ENCODE results near the gene PERCC1.
"Not testable (repeated sequence)": the region's sequence is repeated elsewhere in the genome, so short reads cannot be mapped to it uniquely, and the experiment has no call there.

- not testable (repeated sequence) for TF ChIP-seq CTCF, POLR2AphosphoS5, POLR2A (IDR thresholded peaks at IDR 0.05)
Measured at GRCh38 chr16:1478937-1479336, 48.1 kb downstream of the PERCC1 start.
